Measurements from ENCODE around the gene LRTM2. TPM values are rescaled to one million over a fixed set of nuclear protein-coding genes. Genes with fewer than 3 reads are reported as not detected.

Gene LRTM2
- total RNA-seq, result not detected

DNA sequence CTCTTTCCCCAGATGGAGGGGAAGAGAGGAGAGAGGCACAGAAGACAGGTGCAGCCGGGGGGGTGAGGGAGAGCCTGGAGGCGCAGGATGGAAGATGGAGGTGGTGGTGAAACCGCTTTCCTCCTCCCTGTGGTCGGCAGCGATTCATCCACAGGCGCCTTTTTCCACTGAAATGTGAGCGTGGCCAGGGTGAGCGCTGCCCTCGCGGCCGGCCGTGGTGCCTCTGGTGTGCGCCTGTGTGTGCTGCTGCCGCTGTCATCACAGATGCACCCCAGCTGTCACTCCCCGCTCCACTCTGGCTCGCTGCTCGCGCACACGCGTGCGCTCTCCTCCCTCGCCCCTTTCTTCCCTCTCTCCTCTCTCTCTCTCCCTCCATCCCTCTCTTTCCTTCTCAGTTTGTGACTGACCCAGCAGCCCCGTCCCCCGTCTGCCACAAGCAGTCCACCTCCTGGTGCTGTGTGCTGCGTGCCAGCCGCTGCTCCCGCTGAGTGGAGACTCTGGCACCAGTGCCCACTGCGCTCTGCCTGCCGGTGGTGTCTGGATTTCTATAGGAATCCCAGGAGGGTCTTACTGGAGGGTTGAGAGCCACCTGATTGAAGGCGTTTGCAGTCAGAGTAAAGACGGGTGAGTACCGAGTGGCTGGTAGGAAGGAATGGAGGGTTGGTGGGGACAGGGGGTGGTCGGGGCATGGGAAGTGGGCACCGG, at the start of gene LRTM2:
TSS of gene LRTM2 (plus strand) at position 375 of the 705 bp plus-strand sequence. CDS start 7,584 bp downstream, outside the sequence.
- no peak within 1 kb of the TSS for H3K4me3 ChIP-seq
- no peak within 1 kb of the TSS for H3K27ac ChIP-seq
- peaks cover 0 to 9% of the 10 kb centered on the region in 2 donors for H3K27me3 ChIP-seq
- no peaks in the 10 kb centered on the region for H3K36me3 ChIP-seq (replicated peaks in 1 of 2; ENCODE audit: insufficient read depth in 1 of 2, low read depth in 2 of 2)
- TF ChIP-seq POLR2A (IDR thresholded peaks at IDR 0.05), result no peak
- TF ChIP-seq, protein P1, sequence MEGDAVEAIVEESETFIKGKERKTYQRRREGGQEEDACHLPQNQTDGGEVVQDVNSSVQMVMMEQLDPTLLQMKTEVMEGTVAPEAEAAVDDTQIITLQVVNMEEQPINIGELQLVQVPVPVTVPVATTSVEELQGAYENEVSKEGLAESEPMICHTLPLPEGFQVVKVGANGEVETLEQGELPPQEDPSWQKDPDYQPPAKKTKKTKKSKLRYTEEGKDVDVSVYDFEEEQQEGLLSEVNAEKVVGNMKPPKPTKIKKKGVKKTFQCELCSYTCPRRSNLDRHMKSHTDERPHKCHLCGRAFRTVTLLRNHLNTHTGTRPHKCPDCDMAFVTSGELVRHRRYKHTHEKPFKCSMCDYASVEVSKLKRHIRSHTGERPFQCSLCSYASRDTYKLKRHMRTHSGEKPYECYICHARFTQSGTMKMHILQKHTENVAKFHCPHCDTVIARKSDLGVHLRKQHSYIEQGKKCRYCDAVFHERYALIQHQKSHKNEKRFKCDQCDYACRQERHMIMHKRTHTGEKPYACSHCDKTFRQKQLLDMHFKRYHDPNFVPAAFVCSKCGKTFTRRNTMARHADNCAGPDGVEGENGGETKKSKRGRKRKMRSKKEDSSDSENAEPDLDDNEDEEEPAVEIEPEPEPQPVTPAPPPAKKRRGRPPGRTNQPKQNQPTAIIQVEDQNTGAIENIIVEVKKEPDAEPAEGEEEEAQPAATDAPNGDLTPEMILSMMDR (IDR thresholded peaks at IDR 0.05), result no peak
- no peak for DNase-seq
- H3K4me1 ChIP-seq, result no peaks in the 10 kb centered on the region
- ATAC-seq, result no peak
- WGBS, 2 donors, result 9 to 16% methylated on average over 21 to 34 of the region's 34 CpGs
- intact Hi-C loops (cut with DNase I), result no loop called here
- no peaks in the 10 kb centered on the region for H3K9me3 ChIP-seq

DNA sequence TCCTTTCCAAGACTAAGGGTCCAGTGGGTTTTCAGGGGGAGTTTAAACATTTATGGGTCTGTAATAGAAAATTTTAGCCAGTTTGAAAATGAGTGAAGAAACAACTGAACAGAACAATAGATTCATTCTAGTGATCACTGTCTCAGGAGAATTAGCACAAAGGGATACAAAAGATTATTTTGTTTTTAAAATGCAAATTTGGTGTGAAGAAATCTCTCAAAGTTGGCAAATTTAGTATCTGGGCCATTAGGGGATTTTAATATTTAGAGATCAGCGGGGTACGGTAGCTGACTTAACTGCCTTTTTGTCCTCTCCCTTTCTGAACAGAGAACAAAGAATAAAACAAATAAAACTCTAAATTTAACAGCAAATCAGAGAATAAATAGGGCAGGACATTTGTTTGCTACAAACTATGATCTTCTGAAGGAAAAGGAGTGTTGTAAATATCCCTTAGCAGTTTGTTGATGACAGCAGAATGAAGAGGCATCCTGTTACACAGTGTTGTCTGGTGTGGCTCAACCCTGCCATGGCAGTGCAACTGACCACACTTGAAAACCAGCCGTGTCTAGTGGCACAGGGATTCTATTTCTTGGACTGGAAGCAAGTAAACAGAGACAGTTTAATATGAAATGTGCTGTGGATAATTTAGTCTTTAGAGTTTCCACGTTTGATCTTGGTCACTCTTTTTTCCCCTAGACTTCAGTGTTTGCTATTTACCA, 46.3 kb upstream of the LRTM2 start:
- TF ChIP-seq POLR2A (IDR thresholded peaks at IDR 0.05), result no peak
- TF ChIP-seq, protein P1 (IDR thresholded peaks at IDR 0.05), result no peak

GRCh38 chr12:1776170-1776921, 44.0 kb upstream of the LRTM2 start:
- DNase-seq (no peak), ATAC-seq (no peak)
- Histone ChIP-seq H3K4me1 (peaks cover 12% of the 10 kb centered on the region), H3K27ac (no peak overlapping the region), H3K4me3 (no peak overlapping the region), H3K9me3 (no peaks in the 10 kb centered on the region), H3K27me3 (no peaks in the 10 kb centered on the region), H3K36me3 (replicated peaks in 1 of 2; ENCODE audit: insufficient read depth in 1 of 2, low read depth in 2 of 2) (peaks cover 0 to 4% of the 10 kb centered on the region in 2 donors)
- 84 to 96% methylated on average over 4 of the region's 4 CpGs for WGBS, 2 donors
- intact Hi-C loops (cut with DNase I), result no loop called here
- TF ChIP-seq, protein P1 (IDR thresholded peaks at IDR 0.05), result no peak
- no peak for TF ChIP-seq POLR2A (IDR thresholded peaks at IDR 0.05)

More for the DNA sequence above, 46.3 kb upstream of the LRTM2 start:
- ATAC-seq, result no peak
- H3K36me3 ChIP-seq (replicated peaks in 1 of 2; ENCODE audit: insufficient read depth in 1 of 2, low read depth in 2 of 2), result no peaks in the 10 kb centered on the region
- intact Hi-C loops (cut with DNase I), result no loop called here
- H3K27ac ChIP-seq, result no peak overlapping the region
- H3K4me3 ChIP-seq, result no peak overlapping the region
- H3K27me3 ChIP-seq, result no peaks in the 10 kb centered on the region
- H3K9me3 ChIP-seq, result no peaks in the 10 kb centered on the region
- H3K4me1 ChIP-seq, result peaks cover 15% of the 10 kb centered on the region
- no peak for DNase-seq
- 85 to 86% methylated on average over 4 of the region's 4 CpGs for WGBS, 2 donors

- Histone ChIP-seq H3K4me3 (no peak overlapping the region), H3K4me1 (peaks cover 4% of the 10 kb centered on the region), H3K9me3 (no peaks in the 10 kb centered on the region), H3K27ac (no peak overlapping the region), H3K36me3 (replicated peaks in 1 of 2; ENCODE audit: insufficient read depth in 1 of 2, low read depth in 2 of 2) (peaks cover 0 to 4% of the 10 kb centered on the region in 2 donors), H3K27me3 (no peaks in the 10 kb centered on the region)
- ATAC-seq, result no peak
- intact Hi-C loops (cut with DNase I), result no loop called here
- DNase-seq, result no peak
- WGBS, 2 donors, result 96% methylated on average over 5 of the region's 5 CpGs
- TF ChIP-seq, protein P1 (IDR thresholded peaks at IDR 0.05), result no peak
- TF ChIP-seq POLR2A (IDR thresholded peaks at IDR 0.05), result no peak
Measured at GRCh38 chr12:1777798-1778197, 42.6 kb upstream of the LRTM2 start.

Data from body of pancreas (tissue), 4 donors.